Measurements from ENCODE around the gene GALNT3.

DNA sequence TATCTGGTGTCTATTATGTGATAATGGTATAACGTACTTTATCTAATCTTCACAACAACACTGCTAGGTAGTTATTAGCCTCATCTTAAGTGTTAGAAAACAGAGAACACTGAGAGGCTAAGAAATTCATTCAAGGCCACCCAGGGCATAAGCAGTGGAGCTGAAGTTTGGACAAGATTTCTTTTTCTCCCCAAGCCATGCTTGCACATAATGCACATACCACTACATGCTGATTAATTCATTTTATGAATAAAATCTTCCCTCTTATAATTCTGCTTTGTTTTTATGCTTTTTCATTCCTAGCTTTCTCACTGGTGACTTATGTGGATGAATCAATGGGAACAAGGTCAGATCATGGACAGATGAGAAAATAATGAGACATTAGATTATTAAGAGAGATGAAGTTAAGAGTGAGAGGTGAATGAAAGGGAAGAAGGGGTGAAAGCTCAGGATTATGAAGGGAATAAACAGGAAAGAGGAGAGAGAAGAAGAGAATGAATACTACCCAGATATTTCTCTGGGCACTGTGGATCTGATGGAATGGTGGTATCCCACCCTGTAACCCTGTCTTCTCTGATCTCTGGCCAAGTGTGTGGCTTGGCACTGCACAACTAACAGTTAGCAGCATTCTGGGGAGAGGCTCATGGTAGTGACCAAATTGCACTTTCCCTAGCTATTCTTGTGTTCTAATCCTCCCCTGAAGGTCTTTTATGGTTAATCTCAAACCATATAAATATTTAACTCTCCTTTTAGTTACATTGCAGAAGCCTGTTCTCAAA is 17.7 kb upstream of the GALNT3 start:
- TF ChIP-seq LEF1 (IDR thresholded peaks at IDR 0.05; ENCODE audit: borderline replicate concordance) (no peak), SP1 (IDR thresholded peaks at IDR 0.05) (no peak), BHLHE40 (IDR thresholded peaks at IDR 0.05; ENCODE audit: borderline replicate concordance) (no peak), FOXM1 (IDR thresholded peaks at IDR 0.05; ENCODE audit: borderline replicate concordance) (no peak), ELF4 (IDR thresholded peaks at IDR 0.05) (no peak), FOXK2 (IDR thresholded peaks at IDR 0.05) (no peak), ZNF384 (IDR thresholded peaks at IDR 0.05) (no peak), FOXA1 (IDR thresholded peaks at IDR 0.05) (no peak), SUZ12 (IDR thresholded peaks at IDR 0.05) (no peak), PKNOX1 (IDR thresholded peaks at IDR 0.05) (no peak), CTBP1 (IDR thresholded peaks at IDR 0.05; ENCODE audit: borderline replicate concordance) (no peak), HDGF (IDR thresholded peaks at IDR 0.05; ENCODE audit: borderline replicate concordance) (no peak), NFRKB (IDR thresholded peaks at IDR 0.05) (no peak)
